IPS DF 4.7 (cell line): ENCODE data around the gene IKZF4.
A peak's percentile ranks its signal among the peaks of the same experiment; 100 is the strongest.
"Not testable (repeated sequence)": the region's sequence is repeated elsewhere in the genome, so short reads cannot be mapped to it uniquely, and the experiment has no call there.

Experiments used
- DNase-seq: peaks from one replicate; pipeline ENCODE4 v3.0.0-alpha.2; 2013; ENCODE audit warnings: low spot score; ENCODE audit errors: extremely low read depth

IKZF4 gene

DNA sequence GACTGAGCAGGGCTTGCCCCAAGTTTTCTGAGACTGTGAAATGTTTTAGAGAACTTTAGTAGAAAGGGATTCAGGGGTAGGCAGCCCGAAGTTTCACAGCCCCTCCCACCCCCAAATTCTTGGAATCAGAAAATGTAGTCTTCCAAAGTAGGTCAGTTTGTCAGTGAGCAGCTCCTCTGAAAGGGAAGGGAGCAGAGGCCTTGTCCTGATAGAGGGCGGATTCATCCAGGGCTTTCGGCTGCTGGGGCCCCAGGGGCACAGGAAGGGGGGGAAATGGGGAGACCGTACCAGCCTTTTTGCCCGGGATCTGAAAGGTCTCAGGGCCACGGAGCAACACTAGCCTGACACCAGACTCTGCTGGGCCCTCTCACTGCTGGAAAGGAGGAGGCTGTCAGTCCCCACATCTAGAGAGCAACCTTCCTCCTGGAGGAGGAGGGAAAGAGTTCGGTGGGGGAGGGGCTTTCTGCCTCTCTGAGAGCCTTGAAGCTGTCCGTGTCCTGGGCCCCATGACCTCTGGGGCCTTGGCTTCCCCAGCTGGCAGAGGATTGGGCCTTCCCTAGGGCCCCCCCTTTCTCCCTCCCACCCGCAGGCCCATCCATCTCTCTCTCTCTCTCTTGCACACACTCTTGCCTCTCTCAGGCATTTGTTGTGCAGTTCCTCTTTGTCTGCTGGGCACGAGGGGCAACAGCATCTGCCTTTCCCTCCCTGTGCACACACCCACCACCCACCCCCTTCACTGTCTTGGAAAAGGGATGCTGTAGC, at the start of gene IKZF4:
Gene IKZF4, plus strand, starts transcription at position 621 of the 762 bp plus-strand sequence. CDS start 451 bp downstream, outside the sequence.
- no peak for DNase-seq

- no peak for DNase-seq
Observed at GRCh38 chr12:55972042-55972441, 48.8 kb upstream of the IKZF4 start.

- DNase-seq, result no peak
Observed at GRCh38 chr12:55972456-55972855, 48.4 kb upstream of the IKZF4 start.

GRCh38 chr12:55972911-55973598, 47.8 kb upstream of the IKZF4 start:
- DNase-seq, result no peak

DNA sequence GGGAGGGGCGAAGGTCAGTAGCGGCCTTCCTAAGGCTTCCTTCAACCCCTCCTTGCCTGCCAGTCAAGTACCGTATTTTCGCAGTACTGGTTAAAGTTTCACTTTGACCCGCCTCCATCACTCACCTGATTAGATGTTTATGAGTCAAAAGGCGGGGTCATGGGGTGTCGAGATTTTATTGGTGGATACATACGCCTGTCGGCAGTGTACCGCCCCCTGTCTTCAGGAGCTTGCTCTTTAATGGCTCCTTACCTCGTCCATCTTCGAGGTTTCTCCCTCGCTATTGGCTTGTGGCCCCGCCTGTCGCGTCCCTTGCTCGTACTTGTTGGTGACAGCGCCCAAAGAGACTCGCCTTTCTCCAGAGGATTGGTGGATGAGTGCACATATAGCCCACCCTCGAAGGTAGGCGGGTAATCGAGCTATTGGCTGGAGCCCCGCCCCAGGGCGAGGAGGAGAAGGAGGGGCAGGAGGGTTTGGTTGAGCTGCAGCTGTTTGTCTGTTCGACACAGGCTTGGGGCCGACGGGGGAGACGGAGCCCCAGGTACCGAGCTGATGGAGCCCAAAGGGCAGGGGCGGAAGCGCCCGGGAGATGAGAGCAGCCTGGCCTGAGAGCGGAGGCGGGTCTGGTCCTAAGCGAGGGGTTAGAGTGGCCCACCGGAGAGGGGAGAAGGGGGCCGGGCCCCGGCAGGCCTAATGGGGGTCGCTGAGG, 47.1 kb upstream of the IKZF4 start, which contains the start of gene RAB5B:
Gene RAB5B, plus strand, starts transcription at position 480 of the 709 bp plus-strand sequence. CDS start 12,883 bp downstream, outside the sequence.
- DNase-seq, result peak; percentile 100

GRCh38 chr12:55974308-55974730, 46.5 kb upstream of the IKZF4 start:
- no peak for DNase-seq

DNA sequence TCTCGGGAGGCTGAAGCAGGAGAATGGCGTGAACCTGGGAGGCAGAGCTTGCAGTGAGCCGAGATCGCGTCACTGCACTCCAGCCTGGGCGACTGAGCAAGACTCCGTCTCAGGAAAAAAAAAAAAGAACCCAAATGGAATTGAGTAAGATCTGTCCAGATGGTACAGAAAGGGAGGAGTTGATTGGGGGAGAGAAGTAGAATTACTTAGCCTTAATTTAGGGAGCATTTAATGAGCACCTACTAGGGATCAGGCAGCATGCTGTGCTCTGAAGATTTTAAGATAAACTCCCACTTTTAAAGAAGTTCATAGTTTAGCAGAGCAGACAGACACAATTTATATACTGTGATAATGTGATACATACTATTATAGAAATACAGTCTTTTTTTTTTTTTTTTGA, 42.5 kb upstream of the IKZF4 start:
- DNase-seq, result no peak

- DNase-seq, result no peak
Observed at GRCh38 chr12:55979069-55979468, 41.8 kb upstream of the IKZF4 start.

GRCh38 chr12:55981882-55982281, 39.0 kb upstream of the IKZF4 start:
- not testable (repeated sequence) for DNase-seq

GRCh38 chr12:55982319-55982936, 38.4 kb upstream of the IKZF4 start:
- no peak for DNase-seq

DNA sequence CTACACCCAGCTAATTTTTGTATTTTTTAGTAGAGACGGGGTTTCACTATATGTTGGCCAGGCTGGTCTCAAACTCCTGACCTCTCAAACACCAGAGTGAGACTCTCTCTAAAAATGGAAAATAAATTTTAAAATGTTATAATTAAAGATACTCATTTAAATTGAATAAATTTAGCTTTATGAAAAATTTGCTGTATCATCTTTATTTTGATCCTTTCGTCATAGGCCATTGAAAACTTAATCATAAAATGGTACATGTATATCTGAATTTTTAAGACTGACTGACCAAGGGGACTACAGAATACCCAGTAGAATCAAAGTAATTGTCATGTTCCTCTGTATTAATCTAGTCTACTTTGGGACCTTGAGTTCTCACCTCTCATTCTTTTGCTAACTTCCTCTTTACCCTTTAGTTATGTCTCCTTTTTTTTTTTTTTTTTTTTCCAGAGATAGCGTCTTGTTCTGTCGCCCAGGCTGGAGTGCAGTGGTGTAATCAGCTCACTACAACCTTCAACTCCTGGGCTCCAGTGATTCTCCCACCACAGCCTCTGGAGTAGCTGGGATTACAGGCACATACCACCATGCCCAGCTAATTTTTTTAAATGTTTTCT, 37.5 kb upstream of the IKZF4 start:
- no peak for DNase-seq

DNA sequence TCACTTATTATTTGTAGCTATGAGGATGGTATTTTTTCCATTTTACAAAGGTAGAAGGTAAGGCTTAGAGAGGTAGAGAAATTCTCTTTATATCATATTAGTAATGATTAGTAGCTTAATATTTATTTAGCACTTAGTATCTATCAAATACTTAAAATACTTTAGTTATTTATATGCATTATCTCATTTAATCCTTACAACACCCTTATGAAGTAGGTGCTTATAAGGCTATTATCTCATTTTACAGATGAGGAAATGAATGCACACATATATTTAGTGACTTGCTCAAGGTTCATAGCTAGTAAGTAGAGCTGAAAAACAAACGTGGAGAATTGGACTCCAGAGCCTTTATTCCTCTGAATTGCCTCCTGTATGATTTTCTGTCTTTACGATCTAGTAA, 36.0 kb upstream of the IKZF4 start:
- no peak for DNase-seq

- DNase-seq, result no peak
Observed at GRCh38 chr12:55985341-55985740, 35.5 kb upstream of the IKZF4 start.

GRCh38 chr12:55985976-55986375, 34.9 kb upstream of the IKZF4 start:
- not testable (repeated sequence) for DNase-seq

GRCh38 chr12:55991110-55991509, 29.7 kb upstream of the IKZF4 start:
- no peak for DNase-seq

DNA sequence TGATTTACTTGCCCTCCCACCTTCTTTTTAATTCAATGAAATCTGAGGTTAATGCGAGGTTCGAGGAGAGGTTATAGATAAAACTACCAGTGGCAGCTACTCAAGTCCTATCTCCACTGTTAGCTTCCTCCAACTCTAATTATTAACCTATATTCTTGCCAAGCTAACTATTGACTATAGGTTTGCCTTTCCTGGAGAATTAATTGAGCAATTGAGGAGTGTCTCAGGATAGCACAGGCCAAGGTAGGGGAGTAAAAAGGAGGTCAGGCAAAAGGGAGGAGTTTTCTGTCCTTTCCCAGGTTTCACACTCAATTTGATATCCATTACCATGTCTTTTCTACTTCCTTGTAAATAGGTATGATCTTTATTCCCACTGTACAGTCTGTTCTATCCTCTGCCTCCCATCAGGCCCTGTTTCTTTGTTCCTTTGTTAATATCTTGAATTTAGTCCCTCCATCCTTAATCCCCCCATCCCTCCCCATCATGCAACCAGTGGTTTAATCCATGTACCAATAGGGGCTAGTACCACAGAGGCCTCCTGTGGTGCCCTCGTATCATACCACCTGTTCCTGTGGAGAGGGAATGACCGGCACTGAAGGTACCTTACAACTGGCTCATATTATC, 27.5 kb upstream of the IKZF4 start:
- no peak for DNase-seq

DNA sequence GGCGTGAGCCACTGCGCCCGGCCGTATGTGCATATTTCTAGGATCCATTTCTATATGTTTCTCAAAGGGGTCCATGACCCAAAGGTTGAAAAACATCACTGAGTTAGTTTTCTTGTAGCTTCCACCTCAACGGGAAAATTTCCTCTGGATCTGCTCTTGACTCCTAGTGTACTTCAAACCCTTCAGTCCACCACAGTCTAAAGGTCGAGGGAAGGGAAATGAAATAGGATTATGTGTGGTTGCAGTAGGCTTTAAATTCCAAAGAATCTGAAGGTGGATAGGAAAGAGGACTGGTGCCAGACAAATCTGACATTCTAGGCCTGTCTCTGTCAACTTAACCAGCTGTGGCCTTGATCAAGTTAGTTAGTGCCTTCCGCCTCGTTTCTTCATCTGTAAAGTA, 25.5 kb upstream of the IKZF4 start:
- no peak for DNase-seq

- DNase-seq, result no peak
Observed at GRCh38 chr12:55996201-55996714, 24.6 kb upstream of the IKZF4 start.

DNA sequence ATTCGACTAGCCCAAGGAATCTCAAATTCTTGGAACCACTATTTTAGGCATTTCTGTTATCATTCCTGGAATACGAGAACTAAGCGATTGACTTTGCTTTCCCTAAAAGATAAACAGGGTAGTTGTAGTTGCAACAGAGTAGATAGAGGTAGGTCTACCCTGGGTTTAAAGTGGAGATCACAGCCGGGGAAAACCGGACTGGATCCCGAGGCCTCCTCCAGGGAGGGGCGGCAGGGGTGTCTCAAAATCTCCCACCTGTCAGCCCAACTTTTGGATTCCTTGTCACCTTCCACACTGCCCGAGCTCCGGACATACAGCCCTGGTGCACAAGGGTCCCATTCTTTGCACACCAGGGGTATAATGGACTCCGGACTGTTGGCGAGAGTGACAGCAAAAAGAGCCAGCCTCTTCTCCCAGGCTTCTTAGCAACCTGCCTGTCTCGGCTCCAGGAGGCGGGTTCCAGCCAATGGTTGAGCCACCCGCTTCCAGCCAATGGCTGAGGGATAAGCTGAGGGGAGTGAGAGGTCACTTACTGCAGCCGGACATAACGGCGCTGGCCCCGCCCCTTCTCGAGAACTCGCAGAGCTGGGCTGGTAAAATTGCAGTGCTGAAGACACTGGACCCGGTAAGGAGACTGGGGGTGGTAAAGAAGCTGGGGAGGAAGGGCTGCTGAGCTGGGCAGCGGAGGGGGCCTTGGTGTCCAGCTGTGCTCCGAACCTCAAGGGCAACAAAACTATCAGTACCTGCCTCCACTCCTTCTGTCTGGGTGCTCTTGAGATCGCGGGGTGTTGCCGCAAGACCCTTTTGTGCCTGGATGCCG, 23.9 kb upstream of the IKZF4 start, which contains the start of gene SUOX:
Gene SUOX, plus strand, starts transcription at position 562 of the 820 bp plus-strand sequence. CDS start 4,946 bp downstream, outside the sequence.
- DNase-seq, result peak; percentile 95

- no peak for DNase-seq
Observed at GRCh38 chr12:55997535-55997859, 23.3 kb upstream of the IKZF4 start.
